IPS-20b (cell line): ENCODE results near the gene ING2.
"Not testable (repeated sequence)": the region's sequence is repeated elsewhere in the genome, so short reads cannot be mapped to it uniquely, and the experiment has no call there.

ENCODE experiments used
- H3K27ac ChIP-seq: one replicate; pipeline ENCODE4 v1.5.1; 2013; ENCODE audit warnings: low read length
- H3K27me3 ChIP-seq: 2 replicates; pipeline ENCODE4 v1.6.1; 2013; ENCODE audit warnings: mild to moderate bottlenecking, low read length, inconsistent platforms; ENCODE audit not compliant: insufficient read depth
- H3K36me3 ChIP-seq: 2 replicates; pipeline ENCODE4 v1.6.1; 2013; ENCODE audit warnings: low read depth, mild to moderate bottlenecking, inconsistent platforms, low read length, moderate library complexity; ENCODE audit not compliant: insufficient read depth
- H3K4me1 ChIP-seq: 2 replicates; pipeline ENCODE4 v1.6.1; 2013; ENCODE audit warnings: mild to moderate bottlenecking, control low read depth, inconsistent platforms, low read length, moderate library complexity; ENCODE audit not compliant: insufficient read depth
- H3K4me3 ChIP-seq: 2 replicates; pipeline ENCODE4 v1.5.1; 2013; ENCODE audit warnings: mild to moderate bottlenecking, low read length, inconsistent platforms
- H3K9ac ChIP-seq: 2 replicates; pipeline ENCODE4 v1.6.1; 2013; ENCODE audit warnings: low read depth, mild to moderate bottlenecking, inconsistent platforms, low read length, moderate library complexity
- H3K9me3 ChIP-seq: 2 replicates; pipeline ENCODE4 v1.6.1; 2013; ENCODE audit warnings: mild to moderate bottlenecking, low read depth, low read length, inconsistent platforms; ENCODE audit not compliant: insufficient read depth

ING2 gene

GRCh38 chr4:183504930-183505610, at the start of gene ING2:
Gene ING2, plus strand, starts transcription at chr4:183505058. Its CDS starts 138 bp downstream, at chr4:183505196.
- peaks cover 2% of the 10 kb centered on the region for H3K36me3 ChIP-seq
- no peaks in the 10 kb centered on the region for H3K27me3 ChIP-seq
- no peaks in the 10 kb centered on the region for H3K9me3 ChIP-seq
- peak within 1 kb of the TSS; percentile 80 for H3K4me3 ChIP-seq
- H3K27ac ChIP-seq = peak within 1 kb of the TSS; percentile 83
- H3K4me1 ChIP-seq = peaks cover 7% of the 10 kb centered on the region
- H3K9ac ChIP-seq = peak within 1 kb of the TSS; percentile 87

GRCh38 chr4:183455431-183456195, 49.2 kb upstream of the ING2 start:
- Histone ChIP-seq H3K9me3 (no peaks in the 10 kb centered on the region), H3K4me3 (no peak overlapping the region), H3K36me3 (peaks cover 2% of the 10 kb centered on the region; the same call in 1 of the 2 replicates), H3K27ac (no peak overlapping the region), H3K27me3 (no peaks in the 10 kb centered on the region), H3K4me1 (no peaks in the 10 kb centered on the region), H3K9ac (no peak overlapping the region)

- Histone ChIP-seq H3K27me3 (no peaks in the 10 kb centered on the region), H3K36me3 (no peaks in the 10 kb centered on the region), H3K4me3 (no peak overlapping the region), H3K9ac (no peak overlapping the region), H3K9me3 (no peaks in the 10 kb centered on the region), H3K4me1 (no peaks in the 10 kb centered on the region), H3K27ac (no peak overlapping the region)
These were observed 46.9 kb upstream of the ING2 start for GRCh38 chr4:183458005-183458404.

GRCh38 chr4:183463903-183464619, 40.8 kb upstream of the ING2 start:
- H3K4me1 ChIP-seq, H3K36me3 ChIP-seq, H3K9ac ChIP-seq, H3K27ac ChIP-seq, H3K4me3 ChIP-seq, H3K27me3 ChIP-seq, H3K9me3 ChIP-seq: not testable (repeated sequence)

- not testable (repeated sequence) for H3K36me3 ChIP-seq, H3K27ac ChIP-seq, H3K9me3 ChIP-seq, H3K4me3 ChIP-seq, H3K27me3 ChIP-seq, H3K4me1 ChIP-seq, H3K9ac ChIP-seq
These were observed 39.0 kb upstream of the ING2 start for GRCh38 chr4:183465879-183466278.

- no peak overlapping the region for H3K9ac ChIP-seq
- H3K27me3 ChIP-seq = no peaks in the 10 kb centered on the region
- H3K36me3 ChIP-seq = no peaks in the 10 kb centered on the region
- H3K27ac ChIP-seq = no peak overlapping the region
- H3K4me3 ChIP-seq = no peak overlapping the region
- peaks cover 2% of the 10 kb centered on the region; the same call in 1 of the 2 replicates for H3K4me1 ChIP-seq
- peaks cover 3% of the 10 kb centered on the region; the same call in 1 of the 2 replicates for H3K9me3 ChIP-seq
These were observed 37.6 kb upstream of the ING2 start for GRCh38 chr4:183467246-183467645.

GRCh38 chr4:183468210-183469095, 36.4 kb upstream of the ING2 start:
- Histone ChIP-seq H3K9me3 (peaks cover 3% of the 10 kb centered on the region; the same call in 1 of the 2 replicates), H3K36me3 (no peaks in the 10 kb centered on the region), H3K4me1 (peaks cover 2% of the 10 kb centered on the region; the same call in 1 of the 2 replicates), H3K4me3 (no peak overlapping the region), H3K9ac (no peak overlapping the region), H3K27ac (no peak overlapping the region), H3K27me3 (no peaks in the 10 kb centered on the region)

GRCh38 chr4:183469285-183469684, 35.6 kb upstream of the ING2 start:
- no peak overlapping the region for H3K4me3 ChIP-seq
- H3K9me3 ChIP-seq = 0 out of 2 replicates have a peak, but pooled peaks cover 2% of the 10 kb centered on the region
- H3K4me1 ChIP-seq = peaks cover 2% of the 10 kb centered on the region; the same call in 1 of the 2 replicates
- H3K36me3 ChIP-seq = no peaks in the 10 kb centered on the region
- no peak overlapping the region for H3K9ac ChIP-seq
- no peak overlapping the region for H3K27ac ChIP-seq
- no peaks in the 10 kb centered on the region for H3K27me3 ChIP-seq

GRCh38 chr4:183469936-183470335, 34.9 kb upstream of the ING2 start:
- H3K27ac ChIP-seq = no peak overlapping the region
- no peaks in the 10 kb centered on the region for H3K36me3 ChIP-seq
- H3K4me3 ChIP-seq = no peak overlapping the region
- no peaks in the 10 kb centered on the region for H3K9me3 ChIP-seq
- H3K9ac ChIP-seq = no peak overlapping the region
- no peaks in the 10 kb centered on the region for H3K27me3 ChIP-seq
- peaks cover 2% of the 10 kb centered on the region; the same call in 1 of the 2 replicates for H3K4me1 ChIP-seq

GRCh38 chr4:183470821-183471220, 34.0 kb upstream of the ING2 start:
- Histone ChIP-seq H3K27me3 (no peaks in the 10 kb centered on the region), H3K4me1 (peaks cover 2% of the 10 kb centered on the region; the same call in 1 of the 2 replicates), H3K4me3 (no peak overlapping the region), H3K36me3 (no peaks in the 10 kb centered on the region), H3K9me3 (no peaks in the 10 kb centered on the region), H3K9ac (no peak overlapping the region), H3K27ac (no peak overlapping the region)
